Measurements from ENCODE around the gene LIN28B. TPM values are rescaled to one million over a fixed set of nuclear protein-coding genes. Genes with fewer than 3 reads are reported as not detected.
A peak's percentile ranks its signal among the peaks of the same experiment; 100 is the strongest.
"Not testable (repeated sequence)": the region's sequence is repeated elsewhere in the genome, so short reads cannot be mapped to it uniquely, and the experiment has no call there.

LIN28B gene
- total RNA-seq, 1 donor from 2014 or later, result not detected

DNA sequence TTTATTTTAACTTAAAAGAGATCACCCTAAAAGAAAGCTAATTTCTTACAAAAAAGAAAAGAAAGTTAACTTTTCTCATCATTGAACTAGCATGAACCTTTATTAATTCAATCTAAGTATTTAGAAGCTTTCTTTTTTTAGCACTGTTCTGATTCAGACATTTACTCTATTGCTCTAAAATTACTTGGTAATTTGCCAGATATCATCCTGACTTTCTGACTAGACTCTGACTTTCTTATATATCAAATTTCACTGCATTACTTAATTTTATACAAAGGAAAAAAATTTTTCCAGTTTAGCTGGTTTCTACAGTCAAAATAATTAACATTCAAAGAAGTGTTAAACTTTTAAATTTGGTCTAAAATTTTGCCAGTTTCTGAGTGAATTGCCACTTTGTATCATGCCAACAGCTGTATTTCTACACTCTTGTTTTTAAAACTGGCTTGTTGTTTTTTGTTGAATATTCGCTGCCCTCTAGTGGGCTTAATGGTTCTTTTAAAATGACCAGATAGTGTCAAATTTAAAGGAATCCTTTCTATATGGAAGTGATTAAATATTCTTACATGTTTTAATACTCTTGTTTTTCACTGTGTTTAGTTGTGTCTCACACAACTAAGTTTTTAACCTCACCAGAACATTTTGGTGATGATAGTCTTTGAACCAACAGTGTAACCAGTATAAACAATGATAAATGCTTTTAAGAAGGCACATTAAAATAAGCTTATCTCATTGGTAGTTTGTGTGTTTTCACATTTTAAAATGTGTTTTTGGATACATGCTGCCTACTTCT, 120.9 kb downstream of the LIN28B start:
- TF ChIP-seq CTCF (conservative IDR thresholded peaks at IDR 0.05; ENCODE audit: low read depth, low read length), result peak; percentile 55
- DNase-seq (ENCODE audit: low read depth), result no peak
- no peak overlapping the region for H3K4me3 ChIP-seq (ENCODE audit: low read depth, low read length)

GRCh38 chr6:105078386-105078708, 121.4 kb downstream of the LIN28B start:
- no peak for DNase-seq (ENCODE audit: low read depth)
- no peak for TF ChIP-seq CTCF (conservative IDR thresholded peaks at IDR 0.05; ENCODE audit: low read depth, low read length)
- H3K4me3 ChIP-seq (ENCODE audit: low read depth, low read length), result no peak overlapping the region

DNA sequence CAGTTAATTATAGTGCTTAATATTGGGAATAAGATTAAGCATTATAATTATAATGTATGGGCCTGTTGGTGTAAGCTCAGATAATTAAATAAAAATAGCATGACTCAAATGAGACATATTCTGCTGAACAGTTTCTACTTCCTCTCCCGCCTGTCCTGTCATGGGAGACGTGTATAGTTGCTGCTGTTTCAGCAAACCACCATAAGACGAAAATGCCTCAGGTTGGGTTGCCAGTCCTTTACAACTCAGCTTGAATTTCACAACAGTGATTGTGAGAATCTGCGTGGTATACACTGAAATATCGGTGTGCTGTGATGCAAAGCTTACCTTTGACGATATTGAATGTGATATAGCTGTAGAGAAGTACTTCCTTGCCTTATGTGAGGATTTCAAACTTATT, 123.4 kb downstream of the LIN28B start:
- no peak for TF ChIP-seq CTCF (conservative IDR thresholded peaks at IDR 0.05; ENCODE audit: low read depth, low read length)
- no peak overlapping the region for H3K4me3 ChIP-seq (ENCODE audit: low read depth, low read length)
- DNase-seq (ENCODE audit: low read depth), result no peak

- H3K4me3 ChIP-seq (ENCODE audit: low read depth, low read length); DNase-seq (ENCODE audit: low read depth): not testable (repeated sequence)
Measured at GRCh38 chr6:105081662-105082061, 124.8 kb downstream of the LIN28B start.

GRCh38 chr6:105087571-105088211, 130.8 kb downstream of the LIN28B start:
- no peak overlapping the region for H3K4me3 ChIP-seq (ENCODE audit: low read depth, low read length)
- TF ChIP-seq CTCF (conservative IDR thresholded peaks at IDR 0.05; ENCODE audit: low read depth, low read length), result peak; percentile 87
- DNase-seq (ENCODE audit: low read depth), result peak; percentile 15

DNA sequence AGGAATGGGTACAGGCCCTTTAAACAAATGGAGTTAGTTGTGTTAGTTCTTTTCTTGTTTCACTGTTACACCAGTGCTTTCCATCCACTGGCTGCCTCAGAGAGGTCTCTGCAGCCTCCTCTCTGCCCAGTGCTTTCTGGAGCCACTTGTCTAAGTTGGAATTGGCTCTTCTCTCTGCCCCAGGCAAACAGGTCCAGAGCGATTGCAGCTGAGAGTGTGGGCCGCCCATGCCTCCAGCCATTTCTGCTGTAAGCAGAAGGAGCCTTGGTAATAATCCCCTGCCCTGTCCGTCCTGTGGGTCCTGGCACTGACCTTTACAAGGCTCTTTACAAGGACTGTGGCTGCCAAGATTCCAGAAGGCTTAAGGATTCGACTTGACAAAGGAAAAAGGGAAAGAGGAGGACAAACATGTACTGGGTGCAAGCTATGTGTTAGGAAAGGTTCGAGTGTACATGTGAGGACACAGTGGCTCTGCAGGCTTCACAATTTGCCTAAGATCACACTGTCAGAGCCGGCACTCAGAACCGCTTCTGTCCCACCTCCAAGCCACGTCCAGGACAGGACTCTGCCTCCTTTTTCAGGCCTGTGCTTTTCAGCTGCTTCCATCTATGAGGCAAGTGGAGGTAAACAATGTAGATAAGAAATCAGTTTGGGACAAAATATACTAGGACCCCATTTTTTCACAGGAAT, 134.4 kb downstream of the LIN28B start:
- no peak overlapping the region for H3K4me3 ChIP-seq (ENCODE audit: low read depth, low read length)
- no peak for TF ChIP-seq CTCF (conservative IDR thresholded peaks at IDR 0.05; ENCODE audit: low read depth, low read length)
- DNase-seq (ENCODE audit: low read depth), result no peak

- TF ChIP-seq CTCF (conservative IDR thresholded peaks at IDR 0.05; ENCODE audit: low read depth, low read length), result no peak
- no peak for DNase-seq (ENCODE audit: low read depth)
Measured at GRCh38 chr6:105094133-105094640, 137.3 kb downstream of the LIN28B start.

More at GRCh38 chr6:105094133-105094640, 137.3 kb downstream of the LIN28B start:
- H3K4me3 ChIP-seq (ENCODE audit: low read depth, low read length), result no peak overlapping the region

All from epithelial cell of proximal tubule (primary cell).